Right atrium auricular region (tissue), 2 donors: ENCODE data around the gene PCSK6. TPM values are rescaled to one million over a fixed set of nuclear protein-coding genes. Genes with fewer than 3 reads are reported as not detected.
A peak's percentile ranks its signal among the peaks of the same experiment; 100 is the strongest.

Source experiments
- DNase-seq: peaks from one replicate; pipeline ENCODE4 v3.0.0-alpha.2; 2019; ENCODE audit warnings: low spot score
- H3K27ac ChIP-seq, 2 donors: fragments of 200-600 bp; sonication (generic); 1 replicate in 1 of 2; 2 replicates in 1 of 2; pipeline ENCODE4 v1.5.1; 2016 to 2019
- H3K27me3 ChIP-seq, 2 donors: fragments of 200-600 bp; sonication (generic); one replicate each; pipeline versions ENCODE4 v1.5.1 to v1.6.0; 2017 to 2019
- H3K36me3 ChIP-seq: fragments of 200-600 bp; sonication (generic); one replicate; pipeline ENCODE4 v1.5.1; 2016
- H3K4me1 ChIP-seq, 2 donors: fragments of 200-600 bp; sonication (generic); one replicate each; pipeline versions ENCODE4 v1.5.1 to v1.6.0; 2017 to 2019
- H3K4me3 ChIP-seq, 2 donors: fragments of 200-600 bp; sonication (generic); 1 replicate in 1 of 2; 2 replicates in 1 of 2; pipeline ENCODE4 v1.5.1; 2017 to 2019; ENCODE audit warnings: mild to moderate bottlenecking in 1 of 2, moderate library complexity in 1 of 2
- H3K9me3 ChIP-seq, 2 donors: fragments of 200-600 bp; sonication (generic); one replicate each; pipeline ENCODE4 v1.5.1; 2019
- CTCF ChIP-seq, 2 donors: fragments of 200-600 bp; sonication (generic); IDR thresholded peaks; one replicate each; pipeline ENCODE4 v1.5.1; 2019; ENCODE audit warnings: antibody characterized with exemption in 2 of 2
- total RNA-seq, 2 donors: library from RNA; depleted of rRNA; stranded (reverse); fragments of >200 nt; gene quantifications; one replicate each; pipeline ENCODE4 v1.1.0, GENCODE V29; 2016

PCSK6 gene
- total RNA-seq, 2 donors from 2014 or later: 14.4 to 19.9 TPM

DNA sequence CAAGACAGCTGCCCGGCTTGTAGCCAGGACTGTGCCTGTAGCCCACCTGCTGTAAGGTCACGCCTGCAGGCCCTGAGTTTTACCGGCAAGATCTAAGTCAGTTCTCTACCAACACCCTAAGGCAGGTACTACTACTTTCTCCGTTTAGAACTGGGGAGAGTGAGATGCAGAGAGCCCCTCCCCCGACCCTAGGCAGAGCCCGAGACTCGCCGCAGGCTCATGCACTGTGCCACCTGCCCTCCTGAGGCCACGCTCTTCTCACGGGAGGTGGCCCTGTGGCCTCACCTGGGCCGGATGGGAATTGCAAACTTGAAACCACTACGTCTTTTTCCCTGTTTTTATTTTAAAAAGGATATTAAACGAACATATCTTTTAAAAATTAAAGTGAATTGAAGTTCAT lies 36.9 kb upstream of the PCSK6 start:
- no peaks in the 10 kb centered on the region for H3K9me3 ChIP-seq
- H3K27me3 ChIP-seq: no peaks in the 10 kb centered on the region
- no peaks in the 10 kb centered on the region for H3K36me3 ChIP-seq
- no peak for TF ChIP-seq CTCF (IDR thresholded peaks at IDR 0.05)
- DNase-seq: no peak
- H3K4me1 ChIP-seq: peaks cover 0 to 18% of the 10 kb centered on the region in 2 donors
- H3K27ac ChIP-seq: no peak overlapping the region
- H3K4me3 ChIP-seq: no peak overlapping the region

- Histone ChIP-seq H3K27me3 (no peaks in the 10 kb centered on the region), H3K36me3 (no peaks in the 10 kb centered on the region)
- no peak for TF ChIP-seq CTCF (IDR thresholded peaks at IDR 0.05)
These were observed 36.5 kb upstream of the PCSK6 start for GRCh38 chr15:101526021-101526420.

DNA sequence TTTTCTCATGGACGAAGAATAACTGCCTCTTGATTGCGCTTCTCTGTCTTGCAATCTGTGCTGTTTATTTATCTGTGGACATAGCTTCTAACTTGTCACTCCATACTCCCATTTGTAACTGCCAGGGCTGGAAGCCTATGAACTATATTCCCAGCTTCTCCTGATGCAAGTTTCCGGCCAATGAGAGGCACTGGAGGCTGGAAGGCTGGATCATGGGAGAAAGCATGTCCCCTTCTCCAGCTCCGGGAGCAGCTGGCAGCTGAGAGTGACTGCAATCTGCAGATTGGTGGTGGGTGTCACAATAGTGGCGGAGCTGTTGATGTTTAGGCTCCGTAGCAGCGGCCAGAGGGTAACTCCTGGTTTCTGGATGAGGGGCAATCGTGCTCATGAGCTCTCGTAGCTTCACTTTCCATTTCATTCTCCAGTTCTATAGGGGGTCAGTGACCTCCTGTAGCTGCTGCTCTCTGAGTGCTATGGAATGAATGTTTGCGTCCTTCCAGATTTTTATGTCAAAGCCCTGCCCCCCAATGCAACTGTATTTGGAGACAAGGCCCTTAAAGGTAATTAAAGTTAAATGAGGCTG lies 35.7 kb upstream of the PCSK6 start:
- Histone ChIP-seq H3K4me1 (peaks cover 0 to 18% of the 10 kb centered on the region in 2 donors), H3K9me3 (no peaks in the 10 kb centered on the region)
- TF ChIP-seq CTCF (IDR thresholded peaks at IDR 0.05): no peak

More at GRCh38 chr15:101526021-101526420, 36.5 kb upstream of the PCSK6 start:
- Histone ChIP-seq H3K27ac (no peak overlapping the region), H3K4me1 (peaks cover 0 to 18% of the 10 kb centered on the region in 2 donors), H3K4me3 (no peak overlapping the region), H3K9me3 (no peaks in the 10 kb centered on the region)
- DNase-seq: no peak

DNA sequence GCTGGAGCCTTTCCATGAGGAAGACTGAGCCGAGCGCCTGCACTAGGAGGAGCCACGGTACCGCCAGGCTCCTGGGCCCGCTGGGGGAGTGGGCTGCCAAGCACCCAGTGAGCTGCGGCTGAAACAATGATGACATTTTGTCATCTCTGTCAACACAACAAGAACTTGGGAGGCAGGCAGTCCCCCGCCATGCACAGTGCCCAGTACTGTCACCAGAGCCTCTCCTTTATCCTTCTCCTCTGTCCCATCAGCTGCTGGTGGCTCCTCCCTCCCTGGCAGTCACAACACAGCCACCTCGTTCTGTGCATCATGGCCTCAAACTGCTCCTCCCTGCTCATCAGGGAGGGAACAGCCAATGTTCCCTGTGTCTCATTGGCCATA lies 34.0 kb upstream of the PCSK6 start:
- no peak overlapping the region for H3K4me3 ChIP-seq
- no peak for TF ChIP-seq CTCF (IDR thresholded peaks at IDR 0.05)
- H3K27ac ChIP-seq: no peak overlapping the region
- peaks cover 0 to 4% of the 10 kb centered on the region in 2 donors for H3K9me3 ChIP-seq
- no peaks in the 10 kb centered on the region for H3K36me3 ChIP-seq
- no peaks in the 10 kb centered on the region for H3K27me3 ChIP-seq
- peak; percentile 49 for DNase-seq
- peaks cover 0 to 11% of the 10 kb centered on the region in 2 donors for H3K4me1 ChIP-seq

More for the DNA sequence above, 35.7 kb upstream of the PCSK6 start:
- no peak for DNase-seq
- Histone ChIP-seq H3K36me3 (no peaks in the 10 kb centered on the region), H3K4me3 (no peak overlapping the region), H3K27ac (no peak overlapping the region), H3K27me3 (no peaks in the 10 kb centered on the region)

DNA sequence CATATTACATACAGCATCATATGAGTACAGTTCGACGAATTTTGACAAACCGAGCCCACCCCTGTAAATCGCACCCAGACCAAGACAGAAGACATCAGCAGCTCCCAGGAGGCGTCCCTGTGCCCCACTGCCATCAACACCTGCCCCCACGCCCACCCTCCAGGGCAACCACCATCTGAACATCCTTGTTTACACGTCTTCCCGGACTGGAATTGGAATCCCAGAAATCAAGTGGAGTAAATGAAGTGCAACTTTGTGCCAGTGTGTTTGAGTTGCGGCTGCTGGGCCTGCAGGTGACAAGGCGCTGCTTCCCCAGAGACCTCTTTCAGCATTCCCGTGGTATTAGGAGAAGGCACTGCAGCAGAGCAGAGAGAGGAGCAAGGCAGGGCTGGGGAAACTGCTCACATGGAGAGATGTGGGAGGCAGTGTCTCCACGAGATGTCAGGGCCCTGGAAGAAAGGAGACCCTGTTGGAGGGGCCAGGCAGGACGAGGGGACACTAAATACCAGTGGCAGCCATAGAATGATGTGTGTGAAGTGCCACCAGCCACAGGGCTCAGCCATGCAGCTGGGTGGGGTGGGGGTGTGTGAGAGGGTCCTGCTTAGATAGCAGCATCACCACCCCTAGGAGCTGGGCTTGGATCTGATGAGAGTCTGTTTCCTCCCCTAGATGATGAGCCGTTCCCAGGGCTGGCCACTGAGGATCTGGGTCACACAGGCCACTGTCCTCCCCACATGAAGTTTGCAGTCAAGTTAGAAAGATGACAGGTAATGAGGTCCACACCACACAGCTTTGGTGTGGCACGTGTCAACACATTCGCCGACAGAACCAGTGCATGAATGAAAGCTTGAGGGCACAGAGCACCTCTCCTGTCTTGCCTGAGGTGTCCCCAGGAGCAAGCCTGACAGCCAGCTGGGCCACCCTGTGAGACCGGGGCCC lies 33.4 kb upstream of the PCSK6 start:
- no peak overlapping the region for H3K4me3 ChIP-seq
- no peak for DNase-seq
- no peak for TF ChIP-seq CTCF (IDR thresholded peaks at IDR 0.05)

More for the DNA sequence above, 33.4 kb upstream of the PCSK6 start:
- H3K4me1 ChIP-seq: peaks cover 0 to 4% of the 10 kb centered on the region in 2 donors
- peaks cover 0 to 10% of the 10 kb centered on the region in 2 donors for H3K9me3 ChIP-seq
- no peaks in the 10 kb centered on the region for H3K36me3 ChIP-seq
- H3K27me3 ChIP-seq: no peaks in the 10 kb centered on the region
- H3K27ac ChIP-seq: no peak overlapping the region
